ENCODE measurements around the gene PITPNC1. TPM values are rescaled to one million over a fixed set of nuclear protein-coding genes. Genes with fewer than 3 reads are reported as not detected.

PITPNC1 gene
- total RNA-seq, 1 experiment from 2014 or later: 37.5 TPM

DNA sequence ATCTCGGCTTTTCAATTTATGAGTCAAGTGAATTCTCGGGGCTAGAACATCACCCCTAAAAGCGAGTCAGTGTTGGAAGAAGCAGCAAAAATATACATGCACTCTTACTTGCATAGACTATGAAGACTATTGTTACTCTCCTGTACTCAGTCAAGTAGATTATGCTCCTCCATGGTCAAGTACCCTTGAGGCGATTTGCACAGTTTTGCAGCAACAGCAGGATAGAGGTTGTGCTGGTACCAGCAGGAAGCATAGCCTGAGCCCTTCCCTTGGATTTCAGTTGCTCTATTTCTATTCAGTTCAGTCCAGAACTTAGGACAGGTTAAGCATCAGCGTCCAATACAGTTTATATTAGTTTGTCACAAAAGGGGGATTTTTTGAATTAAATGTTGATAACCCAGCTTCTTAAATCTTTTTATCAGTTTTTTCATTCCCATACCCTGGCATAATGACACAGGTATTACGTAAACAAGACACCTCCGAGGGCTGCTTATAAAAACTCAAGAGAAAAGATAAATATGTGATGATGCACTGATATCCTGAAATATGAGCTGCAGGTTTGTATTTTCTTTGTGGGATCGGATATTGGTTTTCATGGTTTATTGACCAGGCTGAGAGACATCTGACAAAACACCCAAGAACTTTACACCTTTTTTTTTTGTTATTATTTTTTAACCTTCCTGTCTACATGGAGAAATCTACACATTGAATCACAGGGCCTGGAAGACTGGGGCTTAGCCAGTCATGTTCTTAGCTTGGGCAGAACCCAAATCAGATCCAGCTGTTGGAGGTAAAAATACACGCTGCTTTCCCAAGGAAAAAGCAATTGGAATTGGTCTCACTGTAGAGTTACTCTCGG lies 144.1 kb downstream of the PITPNC1 start:
- Histone ChIP-seq H3K9ac (ENCODE audit: extremely low read depth, insufficient read length, low read length) (no peak overlapping the region), H3K27me3 (ENCODE audit: insufficient read depth, low read length) (no peaks in the 10 kb centered on the region), H3K79me1 (ENCODE audit: insufficient read depth, low read depth, low read length, poor library complexity, severe bottlenecking) (no peaks in the 10 kb centered on the region), H3K79me2 (ENCODE audit: insufficient read depth, low read length) (peaks cover under 1% of the 10 kb centered on the region; the same call in 1 of the 2 replicates), H2BK15ac (ENCODE audit: low read depth, low read length) (no peak overlapping the region), H3K4ac (ENCODE audit: low read depth, low read length) (no peak overlapping the region), H4K20me1 (ENCODE audit: control insufficient read depth, insufficient read depth, insufficient read length) (no peaks in the 10 kb centered on the region), H2BK20ac (ENCODE audit: low read depth, low read length, poor library complexity, severe bottlenecking) (no peak overlapping the region), H3K23me2 (ENCODE audit: insufficient read length, low read depth, low read length, poor library complexity, severe bottlenecking) (no peaks in the 10 kb centered on the region), H4K91ac (ENCODE audit: insufficient read length, low read depth, low read length) (no peak overlapping the region), H3K9me3 (ENCODE audit: control insufficient read depth, low read depth, low read length) (no peaks in the 10 kb centered on the region), H3K23ac (ENCODE audit: insufficient read length, low read depth, low read length) (no peak overlapping the region), H4K8ac (replicated peaks; ENCODE audit: insufficient read length, low read depth, low read length) (no peak overlapping the region), H3K4me1 (ENCODE audit: insufficient read depth, low read length) (peaks cover 18% of the 10 kb centered on the region), H3K56ac (ENCODE audit: insufficient read length, low read depth, low read length) (no peak overlapping the region), H2AK5ac (ENCODE audit: insufficient read length, low read length) (no peak overlapping the region), H3K4me2 (ENCODE audit: insufficient read depth, insufficient read length, low read length) (no peak overlapping the region), H3K27ac (ENCODE audit: insufficient read length, low read depth, low read length) (no peak overlapping the region), H3T11ph (ENCODE audit: low read length) (no peak overlapping the region), H3K14ac (ENCODE audit: insufficient read depth, low read length) (no peak overlapping the region), H3K18ac (ENCODE audit: insufficient read length, low read depth, low read length) (peak overlapping the region; percentile 53), H4K5ac (ENCODE audit: insufficient read length, low read depth, low read length) (no peak overlapping the region), H2BK5ac (ENCODE audit: insufficient read length, low read length) (no peak overlapping the region), H2BK120ac (ENCODE audit: low read depth, low read length, poor library complexity, severe bottlenecking) (no peak overlapping the region), H2BK12ac (ENCODE audit: insufficient read length, low read depth, low read length) (peak overlapping the region; percentile 17), H2AFZ (ENCODE audit: low read length) (no peak overlapping the region)
- Mint-ChIP-seq H3K9me3 (peaks cover 3 to 6% of the 10 kb centered on the region in 2 experiments; a peak in 4 of 5 replicates), H3K27ac (peak overlapping the region in 2 of 3 experiments; percentile 58 to 62; a peak in 2 of 7 replicates), H3K36me3 (ENCODE audit: insufficient read depth in 1 of 3, low read depth in 3 of 3) (peaks cover 0 to 10% (median 9%) of the 10 kb centered on the region in 3 experiments; a peak in 5 of 7 replicates), H3K4me1 (peaks cover 53 to 54% of the 10 kb centered on the region in 2 experiments), H3K4me3 (no peak overlapping the region; a peak in 1 of 5 replicates), H3K27me3 (ENCODE audit: low read depth) (no peaks in the 10 kb centered on the region)
- WGBS (ENCODE audit: extremely low coverage, insufficient read length, low lambda C conversion rate): no CpG with 5 or more reads among the region's 10 CpGs
- TF ChIP-seq, protein P1, sequence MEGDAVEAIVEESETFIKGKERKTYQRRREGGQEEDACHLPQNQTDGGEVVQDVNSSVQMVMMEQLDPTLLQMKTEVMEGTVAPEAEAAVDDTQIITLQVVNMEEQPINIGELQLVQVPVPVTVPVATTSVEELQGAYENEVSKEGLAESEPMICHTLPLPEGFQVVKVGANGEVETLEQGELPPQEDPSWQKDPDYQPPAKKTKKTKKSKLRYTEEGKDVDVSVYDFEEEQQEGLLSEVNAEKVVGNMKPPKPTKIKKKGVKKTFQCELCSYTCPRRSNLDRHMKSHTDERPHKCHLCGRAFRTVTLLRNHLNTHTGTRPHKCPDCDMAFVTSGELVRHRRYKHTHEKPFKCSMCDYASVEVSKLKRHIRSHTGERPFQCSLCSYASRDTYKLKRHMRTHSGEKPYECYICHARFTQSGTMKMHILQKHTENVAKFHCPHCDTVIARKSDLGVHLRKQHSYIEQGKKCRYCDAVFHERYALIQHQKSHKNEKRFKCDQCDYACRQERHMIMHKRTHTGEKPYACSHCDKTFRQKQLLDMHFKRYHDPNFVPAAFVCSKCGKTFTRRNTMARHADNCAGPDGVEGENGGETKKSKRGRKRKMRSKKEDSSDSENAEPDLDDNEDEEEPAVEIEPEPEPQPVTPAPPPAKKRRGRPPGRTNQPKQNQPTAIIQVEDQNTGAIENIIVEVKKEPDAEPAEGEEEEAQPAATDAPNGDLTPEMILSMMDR (conservative IDR thresholded peaks at IDR 0.05): no peak
- peak; percentile 23 for DNase-seq

All from H9 (cell line).